Osteoblast (primary cell): ENCODE data around the gene CSTPP1. TPM values are rescaled to one million over a fixed set of nuclear protein-coding genes. Genes with fewer than 3 reads are reported as not detected.

Source experiments
- DNase-seq: peaks from one replicate; pipeline ENCODE4 v3.0.0; 2011; ENCODE audit warnings: low spot score, mixed read lengths; ENCODE audit not compliant: insufficient read length; ENCODE audit errors: missing footprints
- H2AFZ ChIP-seq: 2 replicates; pipeline ENCODE4 v1.6.0; 2011; ENCODE audit warnings: mild to moderate bottlenecking, low read length
- H3K27ac ChIP-seq: 2 replicates; pipeline ENCODE4 v1.5.1; 2011; ENCODE audit warnings: mild to moderate bottlenecking, low read depth, low read length, moderate library complexity
- H3K27me3 ChIP-seq: 2 replicates; pipeline ENCODE4 v1.6.0; 2012; ENCODE audit warnings: mild to moderate bottlenecking, control low read depth, inconsistent platforms, low read length, moderate library complexity; ENCODE audit not compliant: insufficient read depth
- H3K36me3 ChIP-seq: 2 replicates; pipeline ENCODE4 v1.5.1; 2011; ENCODE audit warnings: mild to moderate bottlenecking, low read length, control low read depth, moderate library complexity; ENCODE audit not compliant: insufficient read depth
- H3K4me1 ChIP-seq: 2 replicates; pipeline ENCODE4 v1.5.1; 2011; ENCODE audit warnings: mild to moderate bottlenecking, low read length, control low read depth, moderate library complexity; ENCODE audit not compliant: insufficient read depth
- H3K4me2 ChIP-seq: 2 replicates; pipeline ENCODE4 v1.6.0; 2011; ENCODE audit warnings: mild to moderate bottlenecking, low read length; ENCODE audit not compliant: insufficient read depth
- H3K4me3 ChIP-seq: fragments of 200-600 bp; sonication (generic); 3 replicates; pipeline ENCODE4 v1.5.1; 2012; ENCODE audit warnings: mild to moderate bottlenecking, low read length, inconsistent platforms; ENCODE audit not compliant: insufficient read depth
- H3K79me2 ChIP-seq: 2 replicates; pipeline ENCODE4 v1.6.0; 2012; ENCODE audit warnings: mild to moderate bottlenecking, low read length, control low read depth, inconsistent platforms; ENCODE audit not compliant: insufficient read depth
- H3K9me3 ChIP-seq: 2 replicates; pipeline ENCODE4 v1.5.1; 2011; ENCODE audit warnings: low read depth, low read length, control low read depth
- H4K20me1 ChIP-seq: 2 replicates; pipeline ENCODE4 v1.6.0; 2012; ENCODE audit warnings: mild to moderate bottlenecking, low read length, control low read depth; ENCODE audit not compliant: insufficient read depth
- CTCF ChIP-seq: IDR thresholded peaks from 2 replicates; pipeline ENCODE4 v1.5.1; 2011; ENCODE audit warnings: mild to moderate bottlenecking, low read depth, low read length, moderate library complexity; ENCODE audit errors: extremely low read depth
- total RNA-seq: library from RNA; depleted of rRNA; stranded (reverse); fragments of >200 nt; gene quantifications from 2 replicates; pipeline ENCODE4 v1.2.3, GENCODE V29; 2012

The CSTPP1 gene
- total RNA-seq, 1 donor, result 27.1 TPM

GRCh38 chr11:46894506-46894905, 42.1 kb upstream of the CSTPP1 start:
- Histone ChIP-seq H3K4me1 (peaks cover 9% of the 10 kb centered on the region), H3K9me3 (no peaks in the 10 kb centered on the region), H3K4me3 (no peak overlapping the region), H4K20me1 (no peaks in the 10 kb centered on the region), H3K4me2 (no peak overlapping the region), H3K27me3 (no peaks in the 10 kb centered on the region), H3K36me3 (no peaks in the 10 kb centered on the region), H3K27ac (no peak overlapping the region), H2AFZ (no peak overlapping the region), H3K79me2 (no peaks in the 10 kb centered on the region)
- DNase-seq, result no peak
- TF ChIP-seq CTCF, result no peak

GRCh38 chr11:46894961-46895360, 41.6 kb upstream of the CSTPP1 start:
- Histone ChIP-seq H3K9me3 (no peaks in the 10 kb centered on the region), H3K79me2 (no peaks in the 10 kb centered on the region), H3K27me3 (no peaks in the 10 kb centered on the region), H3K4me3 (no peak overlapping the region), H2AFZ (no peak overlapping the region), H3K36me3 (no peaks in the 10 kb centered on the region), H3K4me2 (no peak overlapping the region), H3K27ac (no peak overlapping the region), H4K20me1 (no peaks in the 10 kb centered on the region), H3K4me1 (peaks cover 9% of the 10 kb centered on the region)
- TF ChIP-seq CTCF, result no peak
- no peak for DNase-seq

- Histone ChIP-seq H3K4me2 (peak overlapping the region; percentile 3), H3K36me3 (no peaks in the 10 kb centered on the region), H3K27me3 (no peaks in the 10 kb centered on the region), H2AFZ (no peak overlapping the region), H3K4me1 (peaks cover 9% of the 10 kb centered on the region), H4K20me1 (no peaks in the 10 kb centered on the region), H3K79me2 (no peaks in the 10 kb centered on the region), H3K4me3 (no peak overlapping the region), H3K27ac (no peak overlapping the region), H3K9me3 (no peaks in the 10 kb centered on the region)
- peak; percentile 95 for DNase-seq
- no peak for TF ChIP-seq CTCF
Observed at GRCh38 chr11:46895821-46896220, 40.7 kb upstream of the CSTPP1 start.

GRCh38 chr11:46896719-46897406, 39.7 kb upstream of the CSTPP1 start:
- H4K20me1 ChIP-seq, result no peaks in the 10 kb centered on the region
- peaks cover 9% of the 10 kb centered on the region for H3K4me1 ChIP-seq
- H2AFZ ChIP-seq, result no peak overlapping the region
- TF ChIP-seq CTCF, result peak; percentile 36
- H3K27me3 ChIP-seq, result no peaks in the 10 kb centered on the region
- H3K79me2 ChIP-seq, result no peaks in the 10 kb centered on the region
- H3K27ac ChIP-seq, result no peak overlapping the region
- no peak overlapping the region for H3K4me3 ChIP-seq
- no peaks in the 10 kb centered on the region for H3K9me3 ChIP-seq
- H3K4me2 ChIP-seq, result no peak overlapping the region
- H3K36me3 ChIP-seq, result no peaks in the 10 kb centered on the region
- DNase-seq, result peak; percentile 88
